HG03139 (cell line): ENCODE data around the gene ASB6.
"Not testable (repeated sequence)": the region's sequence is repeated elsewhere in the genome, so short reads cannot be mapped to it uniquely, and the experiment has no call there.

ENCODE experiments used
- ATAC-seq: cut with Tn5 transposase; IDR thresholded peaks from one replicate; pipeline ENCODE4 v1.9.1; 2021; ENCODE audit not compliant: unreplicated experiment

The ASB6 gene

GRCh38 chr9:129644902-129645301 lies 3.0 kb upstream of the ASB6 start:
- ATAC-seq, result no peak

DNA sequence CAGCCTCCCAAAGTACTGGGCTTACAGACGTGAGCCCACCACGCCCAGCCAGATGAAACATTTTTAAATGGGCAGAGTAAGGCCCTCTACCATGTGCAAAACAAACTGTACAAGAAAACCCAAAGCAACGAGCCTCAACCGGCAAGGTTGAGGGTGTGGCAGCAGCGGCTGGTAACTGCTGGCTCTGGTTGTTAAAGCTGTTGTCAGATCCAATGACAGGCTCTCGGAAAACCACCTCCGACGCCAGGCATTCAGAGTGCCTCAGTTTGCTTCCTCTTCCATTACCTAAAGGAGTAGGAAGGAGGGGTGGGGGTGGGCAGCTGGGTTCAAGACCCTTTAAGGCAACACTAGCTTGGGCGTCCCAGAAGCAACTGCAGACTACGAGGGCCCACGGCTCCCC lies 2.4 kb upstream of the ASB6 start:
- no peak for ATAC-seq

DNA sequence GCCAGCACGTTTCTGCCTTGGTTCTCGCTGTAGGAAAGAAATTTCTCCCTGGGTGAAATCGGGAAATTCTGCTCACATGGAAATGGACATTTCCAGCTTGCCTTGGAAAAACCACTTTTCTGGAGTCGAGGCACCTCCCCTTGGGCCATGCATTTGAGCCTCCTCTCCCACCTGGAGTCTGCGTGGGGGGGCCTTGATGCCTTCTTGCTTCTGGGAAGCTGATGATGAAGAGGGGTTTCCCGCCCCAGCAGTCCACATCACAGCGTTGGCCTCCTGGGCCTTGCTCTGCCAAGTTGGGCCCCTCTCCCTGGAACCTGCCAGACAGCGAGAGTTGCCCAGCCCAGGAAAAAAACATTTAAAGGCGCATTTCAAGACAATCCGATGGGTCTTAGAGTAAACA lies 1.8 kb upstream of the ASB6 start:
- ATAC-seq, result no peak

GRCh38 chr9:129640871-129641749 lies 841 bp downstream of the ASB6 start:
- ATAC-seq, result no peak

DNA sequence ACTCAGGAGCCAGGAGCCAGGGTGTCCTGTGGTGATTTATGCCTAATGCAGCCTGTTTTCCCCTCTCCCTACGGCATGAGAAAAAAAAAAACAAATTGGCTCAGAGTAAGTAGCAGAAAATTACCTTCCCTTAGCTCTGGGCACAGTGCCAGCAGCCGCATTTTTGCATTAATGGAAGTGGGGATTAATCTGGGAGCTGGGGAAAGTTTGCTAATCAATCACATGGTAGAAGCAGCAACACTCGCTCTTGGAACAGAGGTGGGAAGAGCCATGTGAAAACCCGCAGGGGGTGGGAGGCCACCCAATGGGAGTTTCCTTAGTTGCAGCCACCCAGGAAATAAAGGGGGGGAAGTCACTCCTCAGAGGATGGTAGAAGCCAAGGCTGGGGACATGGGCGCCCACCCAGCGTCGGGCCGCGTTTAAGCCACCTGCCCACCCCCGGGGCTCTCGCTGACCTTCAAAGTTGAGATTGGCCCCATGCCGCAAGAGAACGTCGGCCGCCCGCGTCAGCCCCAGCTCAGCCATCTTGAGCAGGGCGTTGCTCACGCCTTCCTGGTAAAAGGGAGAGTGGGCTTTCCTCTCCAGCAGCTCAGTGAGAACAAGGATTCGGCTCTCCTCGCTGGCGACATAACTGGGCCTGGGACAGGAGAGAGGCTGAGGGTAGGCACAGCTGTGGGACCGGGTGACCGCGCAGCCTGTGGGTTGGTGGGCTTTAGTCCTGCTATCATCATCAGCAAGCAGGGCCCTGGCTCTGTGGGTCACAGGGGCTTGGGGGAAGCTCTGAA lies 1.7 kb downstream of the ASB6 start:
- ATAC-seq, result no peak

GRCh38 chr9:129639756-129640085 lies 2.2 kb downstream of the ASB6 start:
- ATAC-seq, result no peak

DNA sequence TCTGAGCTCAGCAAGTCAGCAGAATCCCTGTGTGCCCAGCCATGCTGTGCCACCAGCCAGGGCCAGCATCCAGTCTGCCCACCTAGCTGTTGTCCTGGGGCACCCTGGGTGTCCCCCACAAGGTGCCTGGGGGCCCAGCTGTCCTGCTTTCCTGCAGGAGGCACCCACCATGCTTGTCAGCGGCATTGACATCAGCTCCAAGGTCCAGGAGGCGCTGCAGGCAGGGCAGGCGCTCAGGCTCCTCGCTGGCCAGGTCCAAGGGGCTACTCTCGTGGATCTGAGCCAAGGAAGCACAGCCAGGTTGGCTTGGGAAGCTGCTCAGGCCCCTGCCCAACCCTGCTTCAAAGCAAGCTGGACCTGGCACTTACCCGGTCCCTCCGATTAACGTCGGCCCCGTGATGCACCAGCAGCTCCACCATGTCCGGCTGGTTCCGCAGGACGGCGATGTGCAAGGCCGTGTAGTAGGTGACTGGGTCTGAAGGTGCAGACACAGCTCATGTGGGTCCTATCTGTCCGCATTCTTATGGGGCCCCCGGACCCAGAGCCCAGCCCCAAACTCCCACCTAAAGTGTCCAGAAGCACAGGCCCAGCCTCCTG lies 2.8 kb downstream of the ASB6 start:
- no peak for ATAC-seq

DNA sequence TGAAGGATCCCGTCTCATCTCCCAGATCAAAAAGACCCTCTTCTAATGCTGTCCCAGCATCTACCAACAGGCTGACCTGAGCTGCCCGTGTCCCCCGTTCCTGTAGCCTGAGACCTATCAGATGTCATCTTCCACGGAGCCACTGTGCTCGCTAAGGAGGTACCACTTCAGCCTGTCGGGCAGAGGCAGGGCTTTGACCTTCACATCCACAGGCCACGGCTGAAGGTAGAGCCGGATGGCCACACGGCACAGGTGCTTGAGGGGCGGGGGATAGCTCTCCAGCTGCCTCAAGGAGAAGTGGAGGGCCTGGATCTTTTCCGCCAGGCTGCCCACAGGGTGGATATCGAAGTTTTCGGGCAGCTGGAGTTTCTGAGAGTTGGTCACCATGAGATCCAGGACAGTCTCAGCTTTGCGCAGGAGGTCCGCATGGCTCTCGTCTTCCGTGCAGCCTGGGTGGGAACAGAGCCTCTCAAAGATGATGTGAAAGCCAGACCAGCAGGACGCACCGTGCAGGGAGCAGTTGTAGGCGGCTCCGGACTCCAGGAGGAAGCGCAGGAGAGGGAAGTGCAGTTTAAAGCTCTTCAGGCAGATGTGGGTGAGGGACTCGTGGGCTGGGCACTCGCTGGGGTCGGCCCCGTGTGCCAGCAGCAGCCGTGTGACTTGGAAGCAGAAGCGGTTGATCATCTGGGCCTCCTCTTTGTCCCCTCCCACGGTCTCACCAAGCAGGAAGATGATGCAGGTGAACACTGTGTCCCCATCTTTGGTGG lies 4.1 kb downstream of the ASB6 start:
- no peak for ATAC-seq

- no peak for ATAC-seq
Measured at GRCh38 chr9:129637102-129637501, 4.8 kb downstream of the ASB6 start.

- not testable (repeated sequence) for ATAC-seq
Measured at GRCh38 chr9:129636343-129636742, 5.6 kb downstream of the ASB6 start.

GRCh38 chr9:129635099-129636065 lies 6.6 kb downstream of the ASB6 start:
- no peak for ATAC-seq

GRCh38 chr9:129633848-129634247 lies 8.1 kb downstream of the ASB6 start:
- no peak for ATAC-seq

- no peak for ATAC-seq
Measured at GRCh38 chr9:129633207-129633606, 8.7 kb downstream of the ASB6 start.

DNA sequence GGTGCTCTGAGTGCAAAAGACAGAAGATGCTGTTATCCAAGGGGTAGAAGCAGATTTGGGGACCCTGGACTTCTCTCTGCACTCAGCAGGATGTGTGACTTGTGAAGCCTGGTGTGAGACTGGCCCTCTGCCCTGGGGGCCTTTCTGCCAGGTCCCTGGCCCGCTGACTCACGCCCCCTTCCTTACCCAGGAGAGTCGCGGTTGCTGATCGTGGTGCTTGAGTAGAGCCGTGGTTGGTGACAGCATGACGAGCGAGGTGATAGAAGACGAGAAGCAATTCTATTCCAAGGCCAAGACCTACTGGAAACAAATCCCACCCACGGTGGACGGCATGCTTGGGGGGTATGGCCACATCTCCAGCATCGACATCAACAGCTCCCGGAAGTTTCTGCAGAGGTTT lies 9.5 kb downstream of the ASB6 start:
- no peak for ATAC-seq

- no peak for ATAC-seq
Measured at GRCh38 chr9:129631674-129632129, 10.2 kb downstream of the ASB6 start.

DNA sequence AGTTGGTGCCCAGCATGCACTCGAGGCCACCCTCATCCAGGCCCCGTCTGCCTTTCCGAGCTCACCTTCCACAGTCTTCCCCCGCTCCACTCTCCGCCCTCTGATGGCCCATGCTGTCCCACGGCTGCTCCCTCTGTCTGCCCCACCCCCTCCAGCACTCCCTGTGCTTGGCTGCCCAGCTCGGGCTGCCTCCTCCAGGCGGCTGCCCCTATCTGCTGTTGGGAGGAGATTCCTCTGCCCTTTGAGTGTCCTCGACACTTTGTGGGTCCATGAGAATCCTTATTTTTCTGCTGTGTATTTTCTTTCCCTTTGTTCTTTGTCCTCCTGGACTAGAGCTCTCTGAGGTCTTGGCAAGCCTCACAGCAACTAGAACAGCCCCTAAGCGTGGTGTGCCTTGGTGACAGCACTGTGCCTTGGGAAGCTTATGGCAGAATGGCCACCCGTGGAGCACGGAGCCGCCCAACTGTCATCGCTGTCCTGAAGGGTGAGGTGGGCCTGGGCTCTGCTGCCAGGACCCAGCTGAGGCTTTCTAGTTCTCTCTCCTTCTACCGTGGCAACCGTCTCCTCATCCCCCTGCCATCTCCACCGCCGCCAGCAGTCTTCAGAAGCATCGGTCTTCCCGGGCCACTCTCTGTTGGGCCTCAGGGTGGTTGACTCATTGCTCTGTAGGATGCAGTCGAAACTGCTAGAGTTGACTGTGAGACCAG lies 10.8 kb downstream of the ASB6 start:
- no peak for ATAC-seq

GRCh38 chr9:129629251-129629820 lies 12.6 kb downstream of the ASB6 start:
- ATAC-seq, result no peak

DNA sequence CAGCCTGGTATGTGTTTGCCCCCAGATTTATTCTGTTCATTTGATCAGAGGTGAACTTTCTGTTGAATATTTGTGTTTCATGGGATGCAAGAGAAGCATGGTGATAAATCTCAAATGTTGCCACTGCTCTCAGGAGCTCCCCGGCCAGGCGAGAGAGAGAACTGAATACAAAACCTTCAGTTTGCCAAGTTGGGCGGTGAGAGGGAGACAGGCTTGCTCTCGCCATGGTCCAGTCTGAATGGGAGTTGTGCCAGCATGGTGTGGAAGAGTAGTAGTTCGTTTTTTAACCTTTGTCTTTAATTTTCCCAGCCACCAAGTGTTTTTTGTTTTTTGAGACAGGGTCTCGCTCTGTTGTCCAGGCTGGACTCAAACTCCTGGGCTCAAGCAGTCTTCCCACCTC lies 13.2 kb downstream of the ASB6 start:
- no peak for ATAC-seq
